Measurements from ENCODE around the gene BOK. TPM values are rescaled to one million over a fixed set of nuclear protein-coding genes. Genes with fewer than 3 reads are reported as not detected.
"Not testable (repeated sequence)": the region's sequence is repeated elsewhere in the genome, so short reads cannot be mapped to it uniquely, and the experiment has no call there.

Gene BOK
- total and polyA plus RNA-seq, 2 experiments from 2014 or later = 28.0 to 46.6 TPM

GRCh38 chr2:241571821-241572620 is 13.5 kb downstream of the BOK start:
- TF ChIP-seq EZH2phosphoT487 (IDR thresholded peaks at IDR 0.05; ENCODE audit: insufficient read depth, low read depth) (no peak), EZH2 (IDR thresholded peaks at IDR 0.05; ENCODE audit: insufficient read depth, poor library complexity, severe bottlenecking) (no peak)

GRCh38 chr2:241572915-241573651 is 14.5 kb downstream of the BOK start:
- in situ Hi-C loops (cut with MboI) = not testable (repeated sequence)

More at GRCh38 chr2:241571821-241572620, 13.5 kb downstream of the BOK start:
- 77 to 82% methylated on average over 22 to 27 of the region's 27 CpGs for WGBS, 2 experiments (ENCODE audit: low coverage in 1 of 2, low lambda C conversion rate in 2 of 2, missing lambda C conversion rate in 2 of 2)
- Histone ChIP-seq H3K9ac (no peak overlapping the region), H3K4me1 (ENCODE audit: insufficient read depth) (no peaks in the 10 kb centered on the region), H3K79me2 (ENCODE audit: insufficient read depth) (peaks cover 13% of the 10 kb centered on the region), H3K27me3 (replicated peaks; ENCODE audit: insufficient read depth) (no peaks in the 10 kb centered on the region), H4K20me1 (ENCODE audit: insufficient read depth) (no peaks in the 10 kb centered on the region), H3K4me2 (ENCODE audit: unreplicated experiment) (no peak overlapping the region), H3K9me3 (ENCODE audit: low read depth) (no peaks in the 10 kb centered on the region), H3K9me2 (ENCODE audit: insufficient read depth) (no peaks in the 10 kb centered on the region), H3K27ac (no peak overlapping the region), H2AFZ (no peak overlapping the region), H3F3A (ENCODE audit: insufficient read depth) (no peaks in the 10 kb centered on the region), H3K4me3 (no peak overlapping the region), H3K36me3 (ENCODE audit: low read depth) (peaks cover 12% of the 10 kb centered on the region; the same call in 1 of the 2 replicates)
- peak; percentile 21 for DNase-seq
- in situ Hi-C loops (cut with MboI) = no loop called here

GRCh38 chr2:241573741-241574140 is 15.2 kb downstream of the BOK start:
- H3K79me2 ChIP-seq (ENCODE audit: insufficient read depth) = peaks cover 9% of the 10 kb centered on the region
- H3K9me3 ChIP-seq (ENCODE audit: low read depth) = no peaks in the 10 kb centered on the region
- no peak overlapping the region for H3K4me2 ChIP-seq (ENCODE audit: unreplicated experiment)
- WGBS, 2 experiments (ENCODE audit: low coverage in 1 of 2, low lambda C conversion rate in 2 of 2, missing lambda C conversion rate in 2 of 2) = 89 to 92% methylated on average over 12 of the region's 12 CpGs
- peaks cover 12% of the 10 kb centered on the region; the same call in 1 of the 2 replicates for H3K36me3 ChIP-seq (ENCODE audit: low read depth)
- no peak for TF ChIP-seq EZH2phosphoT487 (IDR thresholded peaks at IDR 0.05; ENCODE audit: insufficient read depth, low read depth)
- TF ChIP-seq EZH2 (IDR thresholded peaks at IDR 0.05; ENCODE audit: insufficient read depth, poor library complexity, severe bottlenecking) = no peak
- H3K9ac ChIP-seq = no peak overlapping the region
- no peaks in the 10 kb centered on the region for H3K27me3 ChIP-seq (replicated peaks; ENCODE audit: insufficient read depth)
- DNase-seq = peak; percentile 22
- no peaks in the 10 kb centered on the region for H3F3A ChIP-seq (ENCODE audit: insufficient read depth)
- H3K9me2 ChIP-seq (ENCODE audit: insufficient read depth) = no peaks in the 10 kb centered on the region
- H3K4me1 ChIP-seq (ENCODE audit: insufficient read depth) = no peaks in the 10 kb centered on the region
- H3K27ac ChIP-seq = no peak overlapping the region
- H3K4me3 ChIP-seq = no peak overlapping the region
- no peak overlapping the region for H2AFZ ChIP-seq
- in situ Hi-C loops (cut with MboI) = no loop called here
- no peaks in the 10 kb centered on the region for H4K20me1 ChIP-seq (ENCODE audit: insufficient read depth)

More at GRCh38 chr2:241572915-241573651, 14.5 kb downstream of the BOK start:
- H3K4me2 ChIP-seq (ENCODE audit: unreplicated experiment); H3F3A ChIP-seq (ENCODE audit: insufficient read depth); H3K27ac ChIP-seq; H3K4me1 ChIP-seq (ENCODE audit: insufficient read depth); H2AFZ ChIP-seq; H3K9ac ChIP-seq; H4K20me1 ChIP-seq (ENCODE audit: insufficient read depth); H3K27me3 ChIP-seq (replicated peaks; ENCODE audit: insufficient read depth); H3K4me3 ChIP-seq; H3K9me3 ChIP-seq (ENCODE audit: low read depth); H3K9me2 ChIP-seq (ENCODE audit: insufficient read depth): not testable (repeated sequence)
- peaks cover 13% of the 10 kb centered on the region for H3K79me2 ChIP-seq (ENCODE audit: insufficient read depth)
- peaks cover 12% of the 10 kb centered on the region; the same call in 1 of the 2 replicates for H3K36me3 ChIP-seq (ENCODE audit: low read depth)
- 88 to 95% methylated on average over 10 to 17 of the region's 20 CpGs for WGBS, 2 experiments (ENCODE audit: low coverage in 1 of 2, low lambda C conversion rate in 2 of 2, missing lambda C conversion rate in 2 of 2)
- peak; percentile 20 for DNase-seq

- H3K4me3 ChIP-seq = no peak overlapping the region
- no peak overlapping the region for H3K4me2 ChIP-seq (ENCODE audit: unreplicated experiment)
- H3K36me3 ChIP-seq (ENCODE audit: low read depth) = peaks cover 12% of the 10 kb centered on the region; the same call in 1 of the 2 replicates
- no peak for TF ChIP-seq EZH2 (IDR thresholded peaks at IDR 0.05; ENCODE audit: insufficient read depth, poor library complexity, severe bottlenecking)
- no peak for TF ChIP-seq EZH2phosphoT487 (IDR thresholded peaks at IDR 0.05; ENCODE audit: insufficient read depth, low read depth)
- no peaks in the 10 kb centered on the region for H4K20me1 ChIP-seq (ENCODE audit: insufficient read depth)
- H3K79me2 ChIP-seq (ENCODE audit: insufficient read depth) = no peaks in the 10 kb centered on the region
- H3K9me2 ChIP-seq (ENCODE audit: insufficient read depth) = no peaks in the 10 kb centered on the region
- H3K9ac ChIP-seq = no peak overlapping the region
- in situ Hi-C loops (cut with MboI) = no loop called here
- no peaks in the 10 kb centered on the region for H3K27me3 ChIP-seq (replicated peaks; ENCODE audit: insufficient read depth)
- DNase-seq = no peak
- 67 to 70% methylated on average over 7 of the region's 7 CpGs for WGBS, 2 experiments (ENCODE audit: low coverage in 1 of 2, low lambda C conversion rate in 2 of 2, missing lambda C conversion rate in 2 of 2)
- H3K4me1 ChIP-seq (ENCODE audit: insufficient read depth) = no peaks in the 10 kb centered on the region
- H2AFZ ChIP-seq = no peak overlapping the region
- no peaks in the 10 kb centered on the region for H3K9me3 ChIP-seq (ENCODE audit: low read depth)
- no peaks in the 10 kb centered on the region for H3F3A ChIP-seq (ENCODE audit: insufficient read depth)
- H3K27ac ChIP-seq = no peak overlapping the region
These were observed 16.5 kb downstream of the BOK start for GRCh38 chr2:241574911-241575623.
